Fibroblast of the aortic adventitia (primary cell): ENCODE results near the gene BAHCC1. TPM values are rescaled to one million over a fixed set of nuclear protein-coding genes. Genes with fewer than 3 reads are reported as not detected.
"Not testable (repeated sequence)": the region's sequence is repeated elsewhere in the genome, so short reads cannot be mapped to it uniquely, and the experiment has no call there.

ENCODE experiments used
- DNase-seq: peaks from one replicate; pipeline ENCODE4 v3.0.0-alpha.2; 2010; ENCODE audit warnings: low read depth
- H3K4me3 ChIP-seq: 2 replicates; pipeline ENCODE4 v1.5.1; 2011; ENCODE audit warnings: low read depth, mild to moderate bottlenecking, control low read depth, low read length, moderate library complexity
- CTCF ChIP-seq: IDR thresholded peaks from 2 replicates; pipeline ENCODE4 v1.5.1; 2011; ENCODE audit warnings: mild to moderate bottlenecking, low read length, control low read depth, inconsistent platforms; ENCODE audit not compliant: insufficient read depth
- total RNA-seq: library from RNA; depleted of rRNA; stranded (reverse); fragments of >200 nt; gene quantifications from 2 replicates; pipeline ENCODE4 v1.2.3, GENCODE V29; 2012; ENCODE audit warnings: low replicate concordance

Gene BAHCC1
- total RNA-seq, 1 donor, result 11.7 TPM

GRCh38 chr17:81422776-81423697, 27.8 kb downstream of the BAHCC1 start:
- peak; percentile 96 for DNase-seq

GRCh38 chr17:81423698-81424071, 28.4 kb downstream of the BAHCC1 start:
- H3K4me3 ChIP-seq, result no peak overlapping the region
- DNase-seq, result no peak
- no peak for TF ChIP-seq CTCF

More at GRCh38 chr17:81422776-81423697, 27.8 kb downstream of the BAHCC1 start:
- TF ChIP-seq CTCF, result no peak
- peak overlapping the region; percentile 28 for H3K4me3 ChIP-seq

GRCh38 chr17:81424151-81425017, 29.1 kb downstream of the BAHCC1 start:
- TF ChIP-seq CTCF, result no peak
- no peak for DNase-seq
- no peak overlapping the region for H3K4me3 ChIP-seq

- not testable (repeated sequence) for DNase-seq, H3K4me3 ChIP-seq
Measured at GRCh38 chr17:81425041-81425440, 29.8 kb downstream of the BAHCC1 start.

- DNase-seq, H3K4me3 ChIP-seq: not testable (repeated sequence)
Measured at GRCh38 chr17:81425716-81426392, 30.6 kb downstream of the BAHCC1 start.

- TF ChIP-seq CTCF, result no peak
- H3K4me3 ChIP-seq, result no peak overlapping the region
- DNase-seq, result no peak
Measured at GRCh38 chr17:81426393-81427172, 31.3 kb downstream of the BAHCC1 start.
